Left ventricle myocardium inferior (tissue), 1 donor: ENCODE results near the gene ACOT2. TPM values are rescaled to one million over a fixed set of nuclear protein-coding genes. Genes with fewer than 3 reads are reported as not detected.

Experiments
- DNase-seq: peaks from one replicate; pipeline ENCODE4 v3.0.0-alpha.2; 2020
- H3K27ac ChIP-seq: fragments of 200-600 bp; replicated peaks from 2 replicates; pipeline ENCODE4 v1.8.0; 2021
- H3K27me3 ChIP-seq: fragments of 200-600 bp; 2 replicates; pipeline ENCODE4 v1.8.0; 2021; ENCODE audit warnings: low read depth
- H3K36me3 ChIP-seq: fragments of 200-600 bp; 2 replicates; pipeline ENCODE4 v1.8.0; 2021
- H3K4me1 ChIP-seq: fragments of 200-600 bp; 2 replicates; pipeline ENCODE4 v1.8.0; 2021
- H3K4me3 ChIP-seq: fragments of 200-600 bp; 2 replicates; pipeline ENCODE4 v1.8.0; 2021; ENCODE audit warnings: mild to moderate bottlenecking, moderate library complexity
- H3K9me3 ChIP-seq: fragments of 200-600 bp; replicated peaks from 2 replicates; pipeline ENCODE4 v1.8.0; 2021
- intact Hi-C: fragments of 100-400 bp; cut with micrococcal nuclease; formaldehyde crosslinking; loops from one replicate; pipeline ENCODE4 v1.11.0; 2022
- total RNA-seq: library from RNA; stranded (reverse); fragmentation: NEBNext Ultra II Directional; extraction: Animal tissue kit (Norgen Biotek cat#: 25700); gene quantifications from one replicate; pipeline ENCODE4 v1.2.1, GENCODE V29; 2021
- TF ChIP-seq, protein P1 (sequence below): fragments of 200-600 bp; IDR thresholded peaks from 2 replicates; pipeline ENCODE4 v1.8.0; 2021; ENCODE audit warnings: antibody characterized with exemption, mild to moderate bottlenecking, borderline replicate concordance
- donor health status: DM: no; HTN: yes; CAD: no; lungs with severe emphysema.

Gene ACOT2
- total RNA-seq, 1 donor from 2014 or later: 191 TPM

DNA sequence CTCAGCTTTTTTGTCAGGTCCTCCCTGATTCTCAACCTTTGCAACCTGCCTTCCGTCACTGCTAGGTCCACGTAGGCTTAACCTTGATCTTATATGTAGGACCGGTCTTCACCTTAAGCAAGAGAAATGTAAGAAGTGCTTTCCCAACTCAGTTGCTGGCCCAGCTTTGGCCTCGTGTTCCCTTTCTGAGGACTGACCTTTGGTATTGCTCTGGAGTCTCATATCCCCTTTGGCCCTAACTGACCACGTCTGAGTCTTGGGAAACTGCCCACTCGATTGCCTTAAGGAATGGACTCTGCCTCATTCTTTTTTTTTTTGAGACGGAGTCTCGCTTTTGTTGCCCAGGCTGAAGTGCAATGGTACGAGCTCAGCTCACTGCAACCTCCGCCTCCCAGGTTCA is 51.3 kb downstream of the ACOT2 start:
- Histone ChIP-seq H3K4me1 (no peaks in the 10 kb centered on the region), H3K27me3 (no peaks in the 10 kb centered on the region), H3K27ac (no peak overlapping the region), H3K9me3 (no peaks in the 10 kb centered on the region), H3K36me3 (no peaks in the 10 kb centered on the region), H3K4me3 (no peak overlapping the region)
- DNase-seq: no peak
- TF ChIP-seq, protein P1, sequence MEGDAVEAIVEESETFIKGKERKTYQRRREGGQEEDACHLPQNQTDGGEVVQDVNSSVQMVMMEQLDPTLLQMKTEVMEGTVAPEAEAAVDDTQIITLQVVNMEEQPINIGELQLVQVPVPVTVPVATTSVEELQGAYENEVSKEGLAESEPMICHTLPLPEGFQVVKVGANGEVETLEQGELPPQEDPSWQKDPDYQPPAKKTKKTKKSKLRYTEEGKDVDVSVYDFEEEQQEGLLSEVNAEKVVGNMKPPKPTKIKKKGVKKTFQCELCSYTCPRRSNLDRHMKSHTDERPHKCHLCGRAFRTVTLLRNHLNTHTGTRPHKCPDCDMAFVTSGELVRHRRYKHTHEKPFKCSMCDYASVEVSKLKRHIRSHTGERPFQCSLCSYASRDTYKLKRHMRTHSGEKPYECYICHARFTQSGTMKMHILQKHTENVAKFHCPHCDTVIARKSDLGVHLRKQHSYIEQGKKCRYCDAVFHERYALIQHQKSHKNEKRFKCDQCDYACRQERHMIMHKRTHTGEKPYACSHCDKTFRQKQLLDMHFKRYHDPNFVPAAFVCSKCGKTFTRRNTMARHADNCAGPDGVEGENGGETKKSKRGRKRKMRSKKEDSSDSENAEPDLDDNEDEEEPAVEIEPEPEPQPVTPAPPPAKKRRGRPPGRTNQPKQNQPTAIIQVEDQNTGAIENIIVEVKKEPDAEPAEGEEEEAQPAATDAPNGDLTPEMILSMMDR: no peak
- intact Hi-C loops: no loop called here

- TF ChIP-seq, protein P1: no peak
- Histone ChIP-seq H3K27ac (no peak overlapping the region), H3K4me1 (no peaks in the 10 kb centered on the region), H3K9me3 (no peaks in the 10 kb centered on the region), H3K36me3 (no peaks in the 10 kb centered on the region), H3K27me3 (no peaks in the 10 kb centered on the region), H3K4me3 (no peak overlapping the region)
- DNase-seq: no peak
- intact Hi-C loops: no loop called here
These were observed 54.6 kb downstream of the ACOT2 start for GRCh38 chr14:73623504-73624054.

Other genes with a start within 250 kb of the ACOT2 start
- gene NUMB, start 110.7 kb upstream of the ACOT2 start, total RNA-seq: 32.1 TPM
- 8.1 TPM for gene RIOX1, start 78.3 kb upstream of the ACOT2 start, total RNA-seq
- gene ACOT1, start 32.1 kb upstream of the ACOT2 start, total RNA-seq: 20.3 TPM
- 0.38 TPM for gene HEATR4, start 10.3 kb upstream of the ACOT2 start, total RNA-seq
- 0.77 TPM for gene ACOT4, start 22.7 kb downstream of the ACOT2 start, total RNA-seq
- not detected for gene ACOT6, start 43.3 kb downstream of the ACOT2 start, total RNA-seq
- gene DNAL1, start 75.8 kb downstream of the ACOT2 start, total RNA-seq: 15.2 TPM
- 19.2 TPM for gene PNMA1, start 145.2 kb downstream of the ACOT2 start, total RNA-seq